Body of pancreas (tissue), 4 donors: ENCODE results near the gene RAMAC. TPM values are rescaled to one million over a fixed set of nuclear protein-coding genes. Genes with fewer than 3 reads are reported as not detected.
"Not testable (repeated sequence)": the region's sequence is repeated elsewhere in the genome, so short reads cannot be mapped to it uniquely, and the experiment has no call there.

Experiments used
- ATAC-seq: fragments of 150-250 bp; one replicate; pipeline ENCODE4 v1.9.1; 2016
- DNase-seq, 4 donors: peaks; one replicate each; pipeline ENCODE4 v3.0.0-alpha.2; 2019
- H3K27ac ChIP-seq, 4 donors: fragments of 200-600 bp; sonication (generic); 1 replicate in 3 of 4; 2 replicates in 1 of 4; pipeline versions ENCODE4 v1.5.1 to v1.6.1; 2016 to 2019; ENCODE audit warnings: mild to moderate bottlenecking in 1 of 4, mixed read lengths in 1 of 4, moderate library complexity in 1 of 4
- H3K27me3 ChIP-seq, 2 donors: fragments of 200-600 bp; sonication (generic); one replicate each; pipeline ENCODE4 v1.6.0; 2016; ENCODE audit warnings: mild to moderate bottlenecking in 1 of 2
- H3K36me3 ChIP-seq, 2 donors: fragments of 200-600 bp; sonication (generic); replicated peaks in 1 of 2; 2 replicates each; pipeline ENCODE4 v1.5.1; 2016; ENCODE audit warnings: low read depth in 2 of 2; ENCODE audit not compliant: insufficient read depth in 1 of 2
- H3K4me1 ChIP-seq: fragments of 200-600 bp; sonication (generic); one replicate; pipeline ENCODE4 v1.6.0; 2016
- H3K4me3 ChIP-seq, 2 donors: fragments of 200-600 bp; sonication (generic); 1 replicate in 1 of 2; 2 replicates in 1 of 2; pipeline ENCODE4 v1.5.1; 2016 to 2019
- H3K9me3 ChIP-seq, 3 donors: fragments of 200-600 bp; sonication (generic); 1 replicate in 2 of 3; 2 replicates in 1 of 3; pipeline ENCODE4 v1.5.1; 2016
- POLR2A ChIP-seq, 3 donors: fragments of 450-650 bp; IDR thresholded peaks; one replicate each; pipeline ENCODE4 v1.6.1; 2016; ENCODE audit warnings: antibody characterized with exemption in 3 of 3, mild to moderate bottlenecking in 2 of 3
- WGBS, 2 donors: methylation state at CpG; one replicate each; pipeline ENCODE4 v1.1.5; 2017; 5-methylcytosine and 5-hydroxymethylcytosine counted together
- intact Hi-C: fragments of 100-400 bp; cut with DNase I; formaldehyde crosslinking; loops from one replicate; pipeline ENCODE4 v1.15.1; 2023
- total RNA-seq, 2 donors: library from RNA; depleted of rRNA; stranded (reverse); fragments of >200 nt; gene quantifications; one replicate each; pipeline ENCODE4 v1.1.0, GENCODE V29; 2016
- TF ChIP-seq, protein P1 (sequence below), 7 experiments: fragments of 450-650 bp in 4 of 7; fragments of 200-600 bp in 3 of 7; sonication (generic) in 3 of 7; IDR thresholded peaks; one replicate each; pipeline ENCODE4 v1.5.1; 2016 to 2019; ENCODE audit warnings: antibody characterized with exemption in 7 of 7

The RAMAC gene
- total RNA-seq, 2 donors from 2014 or later = 9.1 to 12.2 TPM

DNA sequence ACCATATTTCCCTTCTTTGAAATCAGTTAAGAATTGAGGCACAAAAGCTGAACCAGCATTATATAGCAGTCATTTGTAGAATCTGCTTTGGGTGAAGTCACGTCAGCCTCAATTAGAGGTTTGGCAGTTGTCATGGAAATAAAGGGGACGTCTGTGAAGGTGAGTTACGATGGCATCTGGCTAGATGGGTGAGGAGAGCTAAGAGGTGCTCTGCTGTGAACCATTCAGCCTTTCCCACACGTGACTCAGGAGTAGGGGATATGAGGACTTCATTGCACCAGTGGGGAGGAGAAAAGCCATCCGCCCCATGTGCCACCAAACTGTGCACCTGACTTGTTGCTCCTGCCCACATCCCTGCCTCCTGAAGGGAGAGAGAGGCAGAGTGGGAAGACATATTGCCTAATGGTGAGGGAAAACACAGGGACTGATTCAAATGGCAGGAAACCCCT is 28.2 kb downstream of the RAMAC start:
- 67 to 73% methylated on average over 5 of the region's 5 CpGs for WGBS, 2 donors
- Histone ChIP-seq H3K27me3 (no peaks in the 10 kb centered on the region), H3K4me3 (no peak overlapping the region), H3K9me3 (no peaks in the 10 kb centered on the region), H3K27ac (no peak overlapping the region), H3K4me1 (peaks cover 30% of the 10 kb centered on the region), H3K36me3 (peaks cover 0 to 7% of the 10 kb centered on the region in 2 donors)
- intact Hi-C loops = no loop called here
- DNase-seq = no peak
- TF ChIP-seq, protein P1, sequence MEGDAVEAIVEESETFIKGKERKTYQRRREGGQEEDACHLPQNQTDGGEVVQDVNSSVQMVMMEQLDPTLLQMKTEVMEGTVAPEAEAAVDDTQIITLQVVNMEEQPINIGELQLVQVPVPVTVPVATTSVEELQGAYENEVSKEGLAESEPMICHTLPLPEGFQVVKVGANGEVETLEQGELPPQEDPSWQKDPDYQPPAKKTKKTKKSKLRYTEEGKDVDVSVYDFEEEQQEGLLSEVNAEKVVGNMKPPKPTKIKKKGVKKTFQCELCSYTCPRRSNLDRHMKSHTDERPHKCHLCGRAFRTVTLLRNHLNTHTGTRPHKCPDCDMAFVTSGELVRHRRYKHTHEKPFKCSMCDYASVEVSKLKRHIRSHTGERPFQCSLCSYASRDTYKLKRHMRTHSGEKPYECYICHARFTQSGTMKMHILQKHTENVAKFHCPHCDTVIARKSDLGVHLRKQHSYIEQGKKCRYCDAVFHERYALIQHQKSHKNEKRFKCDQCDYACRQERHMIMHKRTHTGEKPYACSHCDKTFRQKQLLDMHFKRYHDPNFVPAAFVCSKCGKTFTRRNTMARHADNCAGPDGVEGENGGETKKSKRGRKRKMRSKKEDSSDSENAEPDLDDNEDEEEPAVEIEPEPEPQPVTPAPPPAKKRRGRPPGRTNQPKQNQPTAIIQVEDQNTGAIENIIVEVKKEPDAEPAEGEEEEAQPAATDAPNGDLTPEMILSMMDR (IDR thresholded peaks at IDR 0.05) = no peak
- TF ChIP-seq POLR2A (IDR thresholded peaks at IDR 0.05) = no peak
- no peak for ATAC-seq

GRCh38 chr15:83015361-83015760 is 29.4 kb downstream of the RAMAC start:
- DNase-seq = no peak
- Histone ChIP-seq H3K27me3 (no peaks in the 10 kb centered on the region), H3K4me3 (no peak overlapping the region), H3K4me1 (peaks cover 25% of the 10 kb centered on the region), H3K36me3 (peaks cover 0 to 10% of the 10 kb centered on the region in 2 donors), H3K27ac (no peak overlapping the region), H3K9me3 (no peaks in the 10 kb centered on the region)
- TF ChIP-seq, protein P1 (IDR thresholded peaks at IDR 0.05) = no peak
- no peak for TF ChIP-seq POLR2A (IDR thresholded peaks at IDR 0.05)
- no peak for ATAC-seq
- intact Hi-C loops = no loop called here
- WGBS, 2 donors = 84 to 87% methylated on average over 3 to 4 of the region's 4 CpGs

- H3K27me3 ChIP-seq = no peaks in the 10 kb centered on the region
Observed at GRCh38 chr15:83016906-83017305, 30.9 kb downstream of the RAMAC start.

DNA sequence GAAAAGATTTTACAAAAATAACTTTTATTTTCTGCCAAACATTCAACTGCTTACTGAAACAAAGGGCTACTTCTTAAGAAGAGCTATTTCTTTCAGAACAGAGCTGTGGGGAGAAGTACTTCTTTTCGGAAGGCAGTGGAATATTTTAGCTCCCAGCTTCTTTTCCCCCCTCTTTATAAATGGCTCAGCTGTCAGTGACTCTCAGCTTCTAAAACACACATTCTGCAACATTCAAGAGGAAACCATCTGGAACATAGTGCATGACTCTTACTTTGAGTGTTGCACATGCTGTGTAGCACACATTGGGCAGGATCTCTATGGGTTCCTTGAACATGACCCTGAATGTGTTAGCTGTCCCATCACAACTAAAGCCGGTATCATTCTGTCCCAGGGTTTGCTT is 32.4 kb downstream of the RAMAC start:
- intact Hi-C loops = no loop called here
- H3K4me1 ChIP-seq = peaks cover under 1% of the 10 kb centered on the region
- DNase-seq (no peak), ATAC-seq (no peak)
- no peak overlapping the region for H3K27ac ChIP-seq
- no peak overlapping the region for H3K4me3 ChIP-seq
- H3K36me3 ChIP-seq = peaks cover 0 to 10% of the 10 kb centered on the region in 2 donors
- H3K27me3 ChIP-seq = no peaks in the 10 kb centered on the region
- TF ChIP-seq, protein P1 (IDR thresholded peaks at IDR 0.05) = no peak
- no peak for TF ChIP-seq POLR2A (IDR thresholded peaks at IDR 0.05)
- 93 to 96% methylated on average over 2 of the region's 2 CpGs for WGBS, 2 donors
- H3K9me3 ChIP-seq = no peaks in the 10 kb centered on the region

More at GRCh38 chr15:83016906-83017305, 30.9 kb downstream of the RAMAC start:
- ATAC-seq (no peak), DNase-seq (no peak)
- no peaks in the 10 kb centered on the region for H3K9me3 ChIP-seq
- WGBS, 2 donors = 83 to 87% methylated on average over 5 of the region's 5 CpGs
- H3K4me3 ChIP-seq = no peak overlapping the region
- peaks cover 15% of the 10 kb centered on the region for H3K4me1 ChIP-seq
- H3K36me3 ChIP-seq = peaks cover 0 to 10% of the 10 kb centered on the region in 2 donors
- intact Hi-C loops = no loop called here
- TF ChIP-seq, protein P1 (IDR thresholded peaks at IDR 0.05) = no peak
- TF ChIP-seq POLR2A (IDR thresholded peaks at IDR 0.05) = no peak
- no peak overlapping the region for H3K27ac ChIP-seq

DNA sequence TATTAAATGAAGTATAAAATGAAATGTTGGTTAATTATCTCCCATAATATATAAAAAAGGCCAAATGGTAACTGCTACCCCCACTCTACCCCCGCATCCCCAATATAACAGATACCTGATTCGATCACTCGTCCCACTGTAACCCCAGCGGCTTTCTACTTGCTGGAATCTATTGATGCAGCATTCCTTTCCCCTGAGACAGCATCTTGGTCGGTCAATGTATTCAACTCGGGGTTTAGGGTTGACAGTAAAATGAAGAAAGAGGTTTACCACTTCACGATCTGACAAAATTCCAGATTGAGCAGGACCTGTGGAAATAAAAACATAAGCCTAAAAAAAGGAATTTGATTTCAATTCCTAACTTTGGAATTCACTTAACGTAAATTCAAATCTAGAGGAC is 44.0 kb downstream of the RAMAC start:
- no peak for TF ChIP-seq POLR2A (IDR thresholded peaks at IDR 0.05)
- TF ChIP-seq, protein P1 (IDR thresholded peaks at IDR 0.05) = no peak
- Histone ChIP-seq H3K9me3 (no peaks in the 10 kb centered on the region), H3K27ac (no peak overlapping the region), H3K27me3 (no peaks in the 10 kb centered on the region), H3K36me3 (peaks cover 0 to 4% of the 10 kb centered on the region in 2 donors), H3K4me1 (no peaks in the 10 kb centered on the region), H3K4me3 (no peak overlapping the region)
- no peak for ATAC-seq
- intact Hi-C loops = no loop called here
- no peak for DNase-seq
- 83 to 92% methylated on average over 8 of the region's 8 CpGs for WGBS, 2 donors

DNA sequence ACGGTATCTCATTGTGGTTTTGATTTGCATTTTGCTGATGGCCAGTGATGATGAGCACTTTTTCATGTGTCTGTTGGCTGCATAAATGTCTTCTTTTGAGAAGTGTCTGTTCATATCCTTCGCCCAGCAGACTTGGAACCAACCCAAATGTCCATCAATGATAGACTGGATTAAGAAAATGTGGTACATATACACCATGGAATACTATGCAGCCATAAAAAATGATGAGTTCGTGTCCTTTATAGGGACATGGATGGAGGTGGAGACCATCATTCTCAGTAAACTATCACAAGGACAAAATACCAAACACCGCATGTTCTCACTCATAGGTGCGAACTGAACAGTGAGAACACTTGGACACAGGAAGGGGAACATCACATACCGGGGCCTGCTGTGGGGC is 45.2 kb downstream of the RAMAC start:
- H3K9me3 ChIP-seq, DNase-seq, H3K36me3 ChIP-seq, intact Hi-C loops, H3K4me3 ChIP-seq, ATAC-seq, H3K27ac ChIP-seq, H3K4me1 ChIP-seq, H3K27me3 ChIP-seq: not testable (repeated sequence)
- 96 to 99% methylated on average over 6 of the region's 6 CpGs for WGBS, 2 donors
